ENCODE data around the gene TBX4.

Gene TBX4

DNA sequence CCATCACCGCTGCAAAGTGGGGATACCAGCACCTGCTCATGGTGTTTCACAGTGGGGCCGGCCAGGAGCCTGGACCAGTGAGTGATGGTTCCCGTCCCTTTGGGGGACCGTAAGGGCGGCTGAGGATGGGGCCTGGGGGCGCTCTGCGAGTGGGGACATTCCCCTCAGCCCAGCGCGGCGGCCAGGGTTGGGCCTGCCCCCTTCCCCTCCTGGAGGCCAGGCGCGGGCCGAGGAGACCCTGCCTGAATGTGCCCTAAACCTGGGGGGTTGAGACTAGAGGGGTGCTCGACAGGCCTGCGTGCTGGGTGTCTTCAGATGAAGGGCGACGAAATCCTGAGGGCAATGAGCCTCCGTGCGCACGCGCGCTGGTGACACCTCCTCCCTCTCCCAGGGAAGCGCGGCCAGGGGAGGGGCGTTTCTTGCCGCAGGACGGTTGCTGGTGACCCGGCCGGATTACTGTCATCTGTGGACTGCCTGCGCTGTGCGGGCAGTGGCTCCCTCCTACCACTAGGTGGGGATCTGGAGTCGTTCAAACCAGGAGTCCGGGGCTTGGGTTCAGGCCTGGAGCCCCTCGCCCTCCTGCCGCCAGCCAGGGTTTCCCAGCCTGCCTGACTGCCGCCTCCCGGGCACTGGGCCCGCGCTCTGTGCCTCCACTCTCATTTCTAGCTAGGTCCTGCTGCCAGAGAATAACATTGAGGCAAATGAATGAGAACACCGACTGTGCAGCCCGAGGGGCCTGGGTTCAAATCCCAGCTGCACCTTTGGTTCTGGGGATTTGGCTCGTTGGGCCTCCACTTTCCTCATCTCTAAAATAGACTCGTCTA, 35.5 kb upstream of the TBX4 start:
- TF ChIP-seq CTCF (IDR thresholded peaks at IDR 0.05; ENCODE audit: poor library complexity, severe bottlenecking) = peak; percentile 90
- Histone ChIP-seq H3K36me3 (ENCODE audit: low read depth) (no peaks in the 10 kb centered on the region), H3K27ac (ENCODE audit: poor library complexity, severe bottlenecking) (no peak overlapping the region), H3K4me3 (ENCODE audit: severe bottlenecking) (no peak overlapping the region), H3K4me1 (ENCODE audit: insufficient read depth, poor library complexity, severe bottlenecking) (peaks cover under 1% of the 10 kb centered on the region), H3K27me3 (ENCODE audit: insufficient read depth, poor library complexity, severe bottlenecking) (no peaks in the 10 kb centered on the region), H3K9me3 (ENCODE audit: severe bottlenecking) (no peaks in the 10 kb centered on the region)
- ATAC-seq (ENCODE audit: low read depth) = peak; percentile 56
- peak; percentile 87 for DNase-seq (ENCODE audit: low spot score)

DNA sequence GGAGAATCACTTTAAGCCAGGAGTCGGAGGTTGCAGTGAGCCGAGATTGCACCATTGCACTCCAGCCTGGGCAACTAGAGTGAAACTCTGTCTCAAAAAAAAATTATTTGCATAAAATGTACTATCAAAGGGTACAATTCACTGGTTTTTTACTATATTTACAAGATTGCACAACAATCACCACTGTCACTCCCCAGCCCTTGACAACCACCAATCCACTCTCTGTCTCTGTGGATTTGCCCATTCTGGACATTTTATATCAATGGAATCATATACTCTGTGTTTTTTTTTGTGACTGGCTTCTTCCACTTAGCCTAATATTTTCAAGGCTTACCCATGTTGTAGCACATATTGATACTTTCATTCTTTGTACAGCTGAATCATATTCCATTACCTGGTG, 33.8 kb upstream of the TBX4 start:
- H3K27me3 ChIP-seq (ENCODE audit: insufficient read depth, poor library complexity, severe bottlenecking) = no peaks in the 10 kb centered on the region
- no peak for ATAC-seq (ENCODE audit: low read depth)

DNA sequence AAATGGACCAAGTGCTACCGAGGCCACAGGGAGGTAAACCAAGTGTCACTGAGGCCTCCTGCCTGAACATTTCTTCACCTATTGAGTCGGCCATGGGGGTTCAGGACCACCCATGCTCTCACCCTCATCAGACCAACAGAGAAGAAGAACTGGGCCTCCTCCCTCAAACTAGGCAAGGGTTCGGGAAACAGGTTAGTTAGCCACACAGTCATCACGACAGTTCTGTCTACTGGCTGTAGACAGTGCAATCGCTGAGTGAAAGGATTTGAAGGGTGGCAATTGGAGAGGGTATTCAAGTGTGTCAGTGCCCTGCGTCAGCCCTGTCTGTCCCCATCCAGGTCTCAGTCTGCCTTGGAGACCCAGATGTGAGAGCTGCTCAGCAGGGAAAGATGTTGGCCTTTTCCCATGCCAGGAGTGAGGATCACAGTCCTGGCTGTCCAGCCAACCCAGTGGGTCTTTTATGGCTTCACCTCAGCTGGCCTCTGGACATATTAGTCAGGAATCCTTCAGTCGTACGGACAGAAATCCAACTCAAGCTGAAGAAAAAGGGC, 32.7 kb upstream of the TBX4 start:
- H3K4me1 ChIP-seq (ENCODE audit: insufficient read depth, poor library complexity, severe bottlenecking) = peaks cover 6% of the 10 kb centered on the region
- H3K9me3 ChIP-seq (ENCODE audit: severe bottlenecking) = no peaks in the 10 kb centered on the region
- no peak overlapping the region for H3K4me3 ChIP-seq (ENCODE audit: severe bottlenecking)
- H3K36me3 ChIP-seq (ENCODE audit: low read depth) = no peaks in the 10 kb centered on the region
- ATAC-seq (ENCODE audit: low read depth) (no peak), DNase-seq (ENCODE audit: low spot score) (no peak)
- H3K27me3 ChIP-seq (ENCODE audit: insufficient read depth, poor library complexity, severe bottlenecking) = no peaks in the 10 kb centered on the region
- TF ChIP-seq CTCF (IDR thresholded peaks at IDR 0.05; ENCODE audit: poor library complexity, severe bottlenecking) = no peak
- no peak overlapping the region for H3K27ac ChIP-seq (ENCODE audit: poor library complexity, severe bottlenecking)

More for the DNA sequence above, 33.8 kb upstream of the TBX4 start:
- Histone ChIP-seq H3K36me3 (ENCODE audit: low read depth) (no peaks in the 10 kb centered on the region), H3K27ac (ENCODE audit: poor library complexity, severe bottlenecking) (no peak overlapping the region), H3K9me3 (ENCODE audit: severe bottlenecking) (no peaks in the 10 kb centered on the region), H3K4me1 (ENCODE audit: insufficient read depth, poor library complexity, severe bottlenecking) (peaks cover 6% of the 10 kb centered on the region), H3K4me3 (ENCODE audit: severe bottlenecking) (no peak overlapping the region)
- DNase-seq (ENCODE audit: low spot score) = no peak
- no peak for TF ChIP-seq CTCF (IDR thresholded peaks at IDR 0.05; ENCODE audit: poor library complexity, severe bottlenecking)

DNA sequence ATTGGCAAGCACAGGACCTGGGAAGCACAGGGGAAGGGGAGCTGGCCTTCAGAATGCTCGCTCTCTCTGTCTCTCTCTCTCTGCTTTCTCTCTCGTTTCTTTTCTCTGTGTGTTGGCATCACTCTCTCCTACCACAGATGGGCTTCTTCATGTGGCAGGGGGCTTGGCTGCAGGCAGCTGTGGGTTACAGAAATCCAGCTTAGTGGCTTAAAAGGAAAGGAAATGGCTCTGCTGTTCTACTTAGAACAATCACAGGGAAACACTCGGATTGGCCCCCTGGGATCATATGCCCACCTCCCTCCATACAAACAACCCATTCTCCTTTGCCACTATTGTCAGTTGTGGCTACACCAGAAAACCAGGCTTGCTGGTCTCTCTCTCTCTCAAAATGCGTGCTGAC, 32.2 kb upstream of the TBX4 start:
- ATAC-seq (ENCODE audit: low read depth) = no peak
- Histone ChIP-seq H3K36me3 (ENCODE audit: low read depth) (no peaks in the 10 kb centered on the region), H3K27me3 (ENCODE audit: insufficient read depth, poor library complexity, severe bottlenecking) (no peaks in the 10 kb centered on the region), H3K4me3 (ENCODE audit: severe bottlenecking) (no peak overlapping the region), H3K27ac (ENCODE audit: poor library complexity, severe bottlenecking) (no peak overlapping the region), H3K9me3 (ENCODE audit: severe bottlenecking) (no peaks in the 10 kb centered on the region), H3K4me1 (ENCODE audit: insufficient read depth, poor library complexity, severe bottlenecking) (peaks cover 6% of the 10 kb centered on the region)
- TF ChIP-seq CTCF (IDR thresholded peaks at IDR 0.05; ENCODE audit: poor library complexity, severe bottlenecking) = no peak
- DNase-seq (ENCODE audit: low spot score) = no peak

Measured in RWPE2 (cell line).